Activated naive CD8-positive, alpha-beta T cell treated with anti-CD3 and anti-CD28 coated beads, Interleukin-2, amount 50 U/mL, for 24 hours (primary cell): ENCODE results near the gene MIER3.

Experiments
- ATAC-seq: fragments of 150-1000 bp; cut with Tn5 transposase; one replicate; pipeline ENCODE4 v1.10.0; 2021
- DNase-seq: peaks from one replicate; pipeline ENCODE4 v3.0.0; 2021
- H3K27ac Mint-ChIP-seq: one replicate; pipeline ENCODE4 v1.8.0; 2021; ENCODE audit warnings: mild to moderate bottlenecking, mixed read lengths
- H3K27me3 Mint-ChIP-seq: one replicate; pipeline ENCODE4 v1.8.0; 2021; ENCODE audit warnings: mixed read lengths
- H3K36me3 Mint-ChIP-seq: one replicate; pipeline ENCODE4 v1.8.0; 2021; ENCODE audit warnings: low read depth, mixed read lengths
- H3K4me1 Mint-ChIP-seq: one replicate; pipeline ENCODE4 v1.8.0; 2021; ENCODE audit warnings: mixed read lengths
- H3K4me3 Mint-ChIP-seq: one replicate; pipeline ENCODE4 v1.8.0; 2021; ENCODE audit warnings: mild to moderate bottlenecking, moderate library complexity, mixed read lengths
- H3K9me3 Mint-ChIP-seq: one replicate; pipeline ENCODE4 v1.8.0; 2021; ENCODE audit warnings: mixed read lengths

The MIER3 gene

GRCh38 chr5:56938858-56939257, 13.1 kb downstream of the MIER3 start:
- Mint-ChIP-seq H3K27me3 (no peaks in the 10 kb centered on the region), H3K4me1 (no peaks in the 10 kb centered on the region), H3K27ac (no peak overlapping the region), H3K4me3 (no peak overlapping the region), H3K36me3 (peaks cover 49% of the 10 kb centered on the region), H3K9me3 (no peaks in the 10 kb centered on the region)
- DNase-seq = no peak
- ATAC-seq = no peak

- H3K9me3 Mint-ChIP-seq = no peaks in the 10 kb centered on the region
Observed at GRCh38 chr5:56934325-56934724, 17.6 kb downstream of the MIER3 start.

GRCh38 chr5:56922922-56923321, 29.0 kb downstream of the MIER3 start:
- no peaks in the 10 kb centered on the region for H3K27me3 Mint-ChIP-seq
- peaks cover 48% of the 10 kb centered on the region for H3K36me3 Mint-ChIP-seq
- H3K27ac Mint-ChIP-seq = no peak overlapping the region
- H3K4me3 Mint-ChIP-seq = no peak overlapping the region
- H3K4me1 Mint-ChIP-seq = peaks cover 1% of the 10 kb centered on the region
- no peaks in the 10 kb centered on the region for H3K9me3 Mint-ChIP-seq
- no peak for DNase-seq
- no peak for ATAC-seq

More at GRCh38 chr5:56934325-56934724, 17.6 kb downstream of the MIER3 start:
- peaks cover 44% of the 10 kb centered on the region for H3K36me3 Mint-ChIP-seq
- H3K27ac Mint-ChIP-seq = no peak overlapping the region
- H3K27me3 Mint-ChIP-seq = no peaks in the 10 kb centered on the region
- peaks cover 1% of the 10 kb centered on the region for H3K4me1 Mint-ChIP-seq
- H3K4me3 Mint-ChIP-seq = no peak overlapping the region
- ATAC-seq (no peak), DNase-seq (no peak)

GRCh38 chr5:56919942-56920662, 31.8 kb downstream of the MIER3 start:
- no peaks in the 10 kb centered on the region for H3K27me3 Mint-ChIP-seq
- DNase-seq (no peak), ATAC-seq (no peak)
- no peak overlapping the region for H3K27ac Mint-ChIP-seq
- H3K4me1 Mint-ChIP-seq = peaks cover 1% of the 10 kb centered on the region
- no peaks in the 10 kb centered on the region for H3K9me3 Mint-ChIP-seq
- H3K4me3 Mint-ChIP-seq = no peak overlapping the region
- peaks cover 33% of the 10 kb centered on the region for H3K36me3 Mint-ChIP-seq

GRCh38 chr5:56918054-56918453, 33.9 kb downstream of the MIER3 start:
- no peak for ATAC-seq

GRCh38 chr5:56917534-56917933, 34.4 kb downstream of the MIER3 start:
- peaks cover 1% of the 10 kb centered on the region for H3K4me1 Mint-ChIP-seq
- no peak overlapping the region for H3K27ac Mint-ChIP-seq
- DNase-seq (no peak), ATAC-seq (no peak)
- H3K27me3 Mint-ChIP-seq = no peaks in the 10 kb centered on the region
- H3K9me3 Mint-ChIP-seq = no peaks in the 10 kb centered on the region
- peaks cover 15% of the 10 kb centered on the region for H3K36me3 Mint-ChIP-seq
- no peak overlapping the region for H3K4me3 Mint-ChIP-seq

More at GRCh38 chr5:56918054-56918453, 33.9 kb downstream of the MIER3 start:
- no peak for DNase-seq
- Mint-ChIP-seq H3K9me3 (no peaks in the 10 kb centered on the region), H3K4me1 (peaks cover 1% of the 10 kb centered on the region), H3K27ac (no peak overlapping the region), H3K36me3 (peaks cover 19% of the 10 kb centered on the region), H3K27me3 (no peaks in the 10 kb centered on the region), H3K4me3 (no peak overlapping the region)

GRCh38 chr5:56914678-56915077, 37.2 kb downstream of the MIER3 start:
- ATAC-seq = no peak
- no peak overlapping the region for H3K4me3 Mint-ChIP-seq
- H3K27ac Mint-ChIP-seq = no peak overlapping the region
- H3K9me3 Mint-ChIP-seq = no peaks in the 10 kb centered on the region
- no peak for DNase-seq
- H3K4me1 Mint-ChIP-seq = peaks cover 13% of the 10 kb centered on the region
- H3K36me3 Mint-ChIP-seq = peaks cover 4% of the 10 kb centered on the region
- no peaks in the 10 kb centered on the region for H3K27me3 Mint-ChIP-seq

GRCh38 chr5:56913766-56914165, 38.2 kb downstream of the MIER3 start:
- H3K36me3 Mint-ChIP-seq = peaks cover 4% of the 10 kb centered on the region

GRCh38 chr5:56910210-56910965, 41.5 kb downstream of the MIER3 start:
- Mint-ChIP-seq H3K36me3 (peaks cover 1% of the 10 kb centered on the region), H3K4me1 (peaks cover 23% of the 10 kb centered on the region), H3K4me3 (peak overlapping the region; percentile 86), H3K9me3 (peaks cover 4% of the 10 kb centered on the region), H3K27ac (peak overlapping the region; percentile 96), H3K27me3 (peaks cover 9% of the 10 kb centered on the region)
- DNase-seq (peak; percentile 53), ATAC-seq (peak; percentile 33)

More at GRCh38 chr5:56913766-56914165, 38.2 kb downstream of the MIER3 start:
- Mint-ChIP-seq H3K9me3 (no peaks in the 10 kb centered on the region), H3K27ac (no peak overlapping the region), H3K27me3 (no peaks in the 10 kb centered on the region), H3K4me3 (no peak overlapping the region), H3K4me1 (peaks cover 18% of the 10 kb centered on the region)
- no peak for DNase-seq
- ATAC-seq = no peak

- peak; percentile 97 for DNase-seq
- H3K9me3 Mint-ChIP-seq = peaks cover 4% of the 10 kb centered on the region
- peaks cover 11% of the 10 kb centered on the region for H3K27me3 Mint-ChIP-seq
- ATAC-seq = peak; percentile 89
- peaks cover 23% of the 10 kb centered on the region for H3K4me1 Mint-ChIP-seq
- peaks cover 1% of the 10 kb centered on the region for H3K36me3 Mint-ChIP-seq
- H3K4me3 Mint-ChIP-seq = peak within 1 kb of the TSS; percentile 86
- H3K27ac Mint-ChIP-seq = peak within 1 kb of the TSS; percentile 96
Observed at GRCh38 chr5:56909294-56910209, 42.4 kb downstream of the MIER3 start, which contains the start of gene SETD9. Gene SETD9, plus strand, starts transcription at chr5:56909596. Its CDS starts 50 bp downstream, at chr5:56909646.

GRCh38 chr5:56908942-56909293, 43.0 kb downstream of the MIER3 start:
- Mint-ChIP-seq H3K27ac (peak overlapping the region; percentile 86), H3K4me1 (peaks cover 23% of the 10 kb centered on the region), H3K4me3 (peak overlapping the region; percentile 86), H3K36me3 (peaks cover 1% of the 10 kb centered on the region), H3K9me3 (peaks cover 4% of the 10 kb centered on the region), H3K27me3 (peaks cover 12% of the 10 kb centered on the region)
- DNase-seq (no peak), ATAC-seq (peak; percentile 20)

- Mint-ChIP-seq H3K27me3 (peaks cover 2% of the 10 kb centered on the region), H3K9me3 (no peaks in the 10 kb centered on the region), H3K27ac (no peak overlapping the region), H3K4me1 (peaks cover 6% of the 10 kb centered on the region), H3K36me3 (peaks cover 7% of the 10 kb centered on the region), H3K4me3 (no peak overlapping the region)
- DNase-seq (no peak), ATAC-seq (no peak)
Observed at GRCh38 chr5:56900858-56901578, 50.9 kb downstream of the MIER3 start.

- H3K4me3 Mint-ChIP-seq = no peak overlapping the region
- ATAC-seq = no peak
- H3K27ac Mint-ChIP-seq = no peak overlapping the region
- DNase-seq = no peak
- H3K4me1 Mint-ChIP-seq = peaks cover 6% of the 10 kb centered on the region
- H3K36me3 Mint-ChIP-seq = peaks cover 9% of the 10 kb centered on the region
- peaks cover 2% of the 10 kb centered on the region for H3K27me3 Mint-ChIP-seq
- H3K9me3 Mint-ChIP-seq = no peaks in the 10 kb centered on the region
Observed at GRCh38 chr5:56900395-56900794, 51.5 kb downstream of the MIER3 start.

GRCh38 chr5:56898213-56898612, 53.7 kb downstream of the MIER3 start:
- Mint-ChIP-seq H3K36me3 (peaks cover 13% of the 10 kb centered on the region), H3K27me3 (no peaks in the 10 kb centered on the region), H3K4me1 (peaks cover 8% of the 10 kb centered on the region), H3K4me3 (no peak overlapping the region), H3K9me3 (no peaks in the 10 kb centered on the region), H3K27ac (no peak overlapping the region)
- DNase-seq (no peak), ATAC-seq (no peak)
